ENCODE measurements around the gene TMPRSS4. TPM values are rescaled to one million over a fixed set of nuclear protein-coding genes. Genes with fewer than 3 reads are reported as not detected.

Gene TMPRSS4
- polyA plus RNA-seq, 3 donors: 27.4 to 39.8 (median 27.6) TPM

DNA sequence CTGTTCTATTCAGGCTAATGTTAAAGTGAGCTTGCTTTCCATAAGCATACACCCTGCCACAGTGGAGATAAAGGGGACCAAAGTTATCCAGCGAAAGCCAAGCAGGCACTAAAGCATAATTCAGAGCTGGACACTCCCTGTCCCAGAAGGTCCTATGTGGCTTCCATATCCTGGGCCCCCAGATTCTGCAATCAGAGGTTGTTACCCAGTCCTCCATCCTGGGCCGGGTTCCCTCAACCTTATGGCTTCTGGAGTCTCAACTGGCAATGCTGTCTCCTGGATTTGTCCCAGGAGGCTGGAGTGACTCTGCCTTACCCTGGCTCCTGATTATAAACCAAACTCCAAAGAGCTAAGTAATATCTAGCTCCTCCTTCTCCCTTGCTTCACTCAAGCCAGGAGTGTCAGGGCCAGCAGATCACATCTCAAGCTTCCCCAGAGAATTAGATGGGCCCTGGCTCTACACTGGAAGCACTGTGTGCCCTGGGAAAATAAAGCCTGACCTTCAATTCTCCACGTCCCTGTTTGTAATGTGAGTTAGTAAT lies 23.9 kb downstream of the TMPRSS4 start:
- no peak for DNase-seq (ENCODE audit: low read depth in 3 of 3, low spot score in 2 of 3)

DNA sequence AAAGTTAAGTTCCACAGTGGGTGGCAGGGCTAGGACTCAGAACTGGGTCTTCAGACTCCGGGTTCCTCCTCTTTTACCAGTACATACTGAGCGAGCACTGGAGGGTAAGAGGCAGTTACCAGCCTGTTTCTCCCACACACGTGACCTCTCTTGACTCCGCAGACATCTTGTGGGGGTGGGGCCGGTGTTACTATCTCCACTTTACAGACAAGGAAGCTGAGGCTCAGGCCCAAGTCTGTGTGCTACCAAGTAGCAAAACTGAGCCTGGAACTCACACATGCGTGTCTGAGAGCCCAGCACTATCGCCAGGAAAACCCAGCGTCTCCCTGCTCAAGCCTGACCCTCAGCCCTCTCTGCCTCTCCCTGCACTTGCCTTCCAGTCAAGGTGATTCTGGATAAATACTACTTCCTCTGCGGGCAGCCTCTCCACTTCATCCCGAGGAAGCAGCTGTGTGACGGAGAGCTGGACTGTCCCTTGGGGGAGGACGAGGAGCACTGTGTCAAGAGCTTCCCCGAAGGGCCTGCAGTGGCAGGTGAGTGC lies 25.9 kb downstream of the TMPRSS4 start:
- DNase-seq (ENCODE audit: low read depth in 3 of 3, low spot score in 2 of 3): no peak

DNA sequence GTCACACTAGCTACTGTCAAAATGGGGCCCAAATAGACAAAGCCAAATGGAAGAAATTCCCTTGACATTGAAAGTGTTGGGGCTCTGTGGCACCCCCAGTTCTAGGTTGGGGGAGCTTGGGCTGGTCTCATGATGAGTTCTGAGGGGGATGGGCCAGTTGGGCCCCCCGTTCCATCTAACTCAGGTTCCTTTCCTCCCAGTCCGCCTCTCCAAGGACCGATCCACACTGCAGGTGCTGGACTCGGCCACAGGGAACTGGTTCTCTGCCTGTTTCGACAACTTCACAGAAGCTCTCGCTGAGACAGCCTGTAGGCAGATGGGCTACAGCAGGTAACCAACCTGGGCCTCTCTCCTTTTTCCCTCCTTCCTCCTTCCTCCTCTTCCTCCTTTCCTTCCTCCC lies 27.6 kb downstream of the TMPRSS4 start:
- DNase-seq (ENCODE audit: low read depth in 3 of 3, low spot score in 2 of 3): no peak

- no peak for DNase-seq (ENCODE audit: low read depth in 3 of 3, low spot score in 2 of 3)
Measured at GRCh38 chr11:118105657-118106305, 28.9 kb downstream of the TMPRSS4 start.

GRCh38 chr11:118106789-118107335 lies 30.0 kb downstream of the TMPRSS4 start:
- no peak for DNase-seq (ENCODE audit: low read depth in 3 of 3, low spot score in 2 of 3)

GRCh38 chr11:118108513-118108912 lies 31.6 kb downstream of the TMPRSS4 start:
- no peak for DNase-seq (ENCODE audit: low read depth in 3 of 3, low spot score in 2 of 3)

DNA sequence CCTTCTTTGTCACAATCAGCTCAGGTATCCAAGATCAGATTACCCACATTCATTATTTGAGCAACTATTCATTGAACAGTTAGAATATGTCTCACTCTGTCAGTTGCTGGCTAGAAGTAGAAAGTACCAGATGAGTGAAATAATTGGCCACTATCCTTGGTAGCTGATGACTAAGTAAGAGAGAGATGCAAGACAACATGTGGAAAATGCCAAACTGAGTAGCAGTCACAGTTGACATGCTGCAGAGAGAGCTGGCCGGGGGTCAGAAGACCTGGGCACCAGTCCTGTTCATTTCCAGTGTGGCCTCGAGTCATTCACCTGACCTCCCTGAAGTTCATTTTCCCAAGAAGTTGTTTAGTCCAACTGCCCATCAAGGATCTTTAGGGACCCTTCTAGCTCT lies 32.4 kb downstream of the TMPRSS4 start:
- no peak for DNase-seq (ENCODE audit: low read depth in 3 of 3, low spot score in 2 of 3)

DNA sequence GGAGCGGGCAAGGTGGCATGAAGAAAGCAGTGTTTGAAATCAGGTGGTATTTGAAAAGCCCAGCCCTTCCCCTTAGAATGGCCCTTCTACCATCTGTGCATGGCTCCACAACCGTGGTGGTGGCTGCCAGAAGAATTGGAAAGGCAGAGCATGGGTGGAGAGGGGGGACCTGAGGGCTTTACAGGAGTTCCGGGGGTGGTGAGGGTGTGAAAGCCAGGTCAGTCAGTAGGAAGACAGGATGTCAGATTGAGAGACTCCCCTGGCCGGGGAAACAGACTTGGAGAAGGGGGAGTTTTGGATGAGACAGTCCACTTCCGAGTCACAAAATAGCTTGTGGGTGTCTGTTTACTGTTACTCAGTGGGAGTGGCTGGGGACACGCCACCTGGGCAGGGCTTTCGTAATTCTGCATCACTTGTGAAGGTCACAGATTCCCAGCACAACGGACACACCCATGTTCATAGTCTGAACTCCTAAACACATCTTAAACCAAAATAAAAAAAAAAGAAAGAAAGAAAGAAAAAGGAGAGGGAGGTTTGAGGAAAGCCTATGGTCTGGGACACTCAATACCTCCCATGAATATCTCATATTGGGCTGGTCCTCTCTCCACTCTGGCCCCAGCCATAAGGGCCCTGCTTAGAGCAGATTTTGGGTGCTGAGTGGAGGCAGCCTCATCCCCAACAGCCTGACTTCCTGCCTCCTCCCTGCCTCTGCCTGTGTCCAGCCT lies 34.3 kb downstream of the TMPRSS4 start:
- DNase-seq (ENCODE audit: low read depth in 3 of 3, low spot score in 2 of 3): no peak

- DNase-seq (ENCODE audit: low read depth in 3 of 3, low spot score in 2 of 3): no peak
Measured at GRCh38 chr11:118111744-118112035, 34.8 kb downstream of the TMPRSS4 start.

GRCh38 chr11:118112711-118113430 lies 36.0 kb downstream of the TMPRSS4 start:
- DNase-seq (ENCODE audit: low read depth in 3 of 3, low spot score in 2 of 3): no peak

DNA sequence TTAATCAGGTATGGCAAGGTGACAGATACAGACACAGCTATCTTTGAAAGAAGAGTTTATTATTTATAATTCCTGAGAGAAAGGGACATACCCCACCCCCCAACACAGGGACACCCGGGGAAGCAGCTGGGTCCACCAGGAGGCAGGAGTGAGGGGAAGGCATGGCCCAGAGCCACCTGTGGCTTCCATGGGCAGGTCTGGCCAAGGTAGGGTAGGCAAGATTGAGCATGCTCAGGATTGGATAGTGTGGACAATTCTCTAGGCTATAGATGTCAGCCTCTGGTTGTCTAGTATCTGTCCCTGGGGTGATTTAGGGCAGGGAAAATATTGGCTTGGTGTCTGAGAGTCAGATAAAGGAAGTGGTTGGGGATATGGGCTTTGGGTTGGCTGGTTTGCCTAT lies 37.4 kb downstream of the TMPRSS4 start:
- DNase-seq (ENCODE audit: low read depth in 3 of 3, low spot score in 2 of 3): no peak

GRCh38 chr11:118115048-118115447 lies 38.2 kb downstream of the TMPRSS4 start:
- no peak for DNase-seq (ENCODE audit: low read depth in 3 of 3, low spot score in 2 of 3)

GRCh38 chr11:118117790-118118601 lies 41.1 kb downstream of the TMPRSS4 start:
- no peak for DNase-seq (ENCODE audit: low read depth in 3 of 3, low spot score in 2 of 3)

DNA sequence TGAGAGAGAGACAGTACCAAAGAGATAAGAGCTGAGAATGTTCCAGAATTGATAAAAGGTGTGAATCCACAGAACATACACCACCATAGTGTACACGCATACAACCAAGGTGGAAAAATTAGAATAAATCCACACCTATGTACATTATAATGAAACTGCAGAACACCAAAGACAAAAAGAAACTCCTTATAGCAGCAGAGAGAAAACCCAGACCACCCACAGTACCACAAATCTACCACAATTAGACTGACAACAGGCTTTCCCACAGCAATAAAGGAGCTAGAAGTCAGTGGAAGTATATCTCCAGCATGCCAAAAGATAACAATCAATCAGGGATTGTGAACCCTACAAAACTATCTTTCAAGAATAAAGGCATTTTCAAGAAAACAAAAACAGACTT lies 43.9 kb downstream of the TMPRSS4 start:
- no peak for DNase-seq (ENCODE audit: low read depth in 3 of 3, low spot score in 2 of 3)

- DNase-seq (ENCODE audit: low read depth in 3 of 3, low spot score in 2 of 3): no peak
Measured at GRCh38 chr11:118124929-118125535, 48.2 kb downstream of the TMPRSS4 start.

DNA sequence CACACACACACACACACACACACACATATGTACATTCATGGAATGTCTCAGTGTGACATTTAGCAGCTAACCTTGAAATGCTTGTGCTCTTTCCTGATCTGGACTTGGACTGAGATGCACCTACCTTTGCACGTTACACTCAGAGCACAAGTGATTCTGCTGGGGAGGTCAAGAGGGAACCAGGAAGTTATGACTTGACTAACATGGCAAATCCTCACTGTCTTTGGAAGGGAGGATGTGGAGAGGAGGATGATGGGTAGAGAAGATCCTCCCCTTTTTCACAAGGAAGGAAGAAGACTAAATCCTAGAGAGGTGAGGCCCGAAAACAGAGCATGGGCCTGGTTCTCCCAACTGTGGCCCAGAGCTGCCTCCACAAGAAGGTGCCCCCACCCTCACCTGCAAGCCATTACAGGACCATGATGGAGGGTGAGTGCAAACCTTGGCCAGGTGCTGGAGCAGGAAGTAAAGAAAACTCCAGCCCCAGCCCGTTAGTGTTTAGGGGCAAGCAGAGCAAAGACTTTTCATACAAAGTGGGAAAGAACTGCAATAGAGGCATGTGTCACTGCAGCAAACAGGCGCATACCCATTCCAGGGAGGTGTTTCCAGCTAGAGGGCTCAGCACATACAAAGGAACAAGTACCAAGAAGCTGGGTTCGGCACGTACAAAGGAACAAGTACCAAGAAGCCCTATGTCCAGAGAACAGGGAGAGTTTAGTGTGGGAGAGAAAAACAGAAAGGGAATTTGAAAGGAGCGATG lies 49.4 kb downstream of the TMPRSS4 start:
- DNase-seq (ENCODE audit: low read depth in 3 of 3, low spot score in 2 of 3): no peak

DNA sequence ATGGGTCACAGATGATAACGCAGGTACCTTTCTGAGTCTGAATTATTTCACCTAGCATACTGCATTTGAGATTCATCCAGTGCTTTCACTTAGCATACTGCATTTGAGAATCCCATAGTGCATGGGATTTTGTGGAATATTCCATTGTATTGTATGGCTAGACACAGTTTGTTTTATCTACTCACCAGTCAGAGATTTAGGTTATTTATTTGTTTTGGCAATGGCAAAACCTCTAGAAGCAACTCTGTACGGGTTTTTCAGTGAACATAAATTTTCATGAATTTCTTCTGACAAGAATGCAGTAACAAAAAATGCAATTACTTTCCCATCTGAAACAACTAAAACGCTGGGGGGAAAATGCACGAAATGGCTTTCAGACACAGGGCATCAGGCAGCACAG lies 51.4 kb downstream of the TMPRSS4 start:
- no peak for DNase-seq (ENCODE audit: low read depth in 3 of 3, low spot score in 2 of 3)

- no peak for DNase-seq (ENCODE audit: low read depth in 3 of 3, low spot score in 2 of 3)
Measured at GRCh38 chr11:118128721-118129470, 52.0 kb downstream of the TMPRSS4 start.

Measured in right renal cortex interstitium (tissue), 3 donors.